Measurements from ENCODE around the gene CASP7. TPM values are rescaled to one million over a fixed set of nuclear protein-coding genes. Genes with fewer than 3 reads are reported as not detected.
"Not testable (repeated sequence)": the region's sequence is repeated elsewhere in the genome, so short reads cannot be mapped to it uniquely, and the experiment has no call there.

Gene CASP7
- 3.9 TPM for total RNA-seq

DNA sequence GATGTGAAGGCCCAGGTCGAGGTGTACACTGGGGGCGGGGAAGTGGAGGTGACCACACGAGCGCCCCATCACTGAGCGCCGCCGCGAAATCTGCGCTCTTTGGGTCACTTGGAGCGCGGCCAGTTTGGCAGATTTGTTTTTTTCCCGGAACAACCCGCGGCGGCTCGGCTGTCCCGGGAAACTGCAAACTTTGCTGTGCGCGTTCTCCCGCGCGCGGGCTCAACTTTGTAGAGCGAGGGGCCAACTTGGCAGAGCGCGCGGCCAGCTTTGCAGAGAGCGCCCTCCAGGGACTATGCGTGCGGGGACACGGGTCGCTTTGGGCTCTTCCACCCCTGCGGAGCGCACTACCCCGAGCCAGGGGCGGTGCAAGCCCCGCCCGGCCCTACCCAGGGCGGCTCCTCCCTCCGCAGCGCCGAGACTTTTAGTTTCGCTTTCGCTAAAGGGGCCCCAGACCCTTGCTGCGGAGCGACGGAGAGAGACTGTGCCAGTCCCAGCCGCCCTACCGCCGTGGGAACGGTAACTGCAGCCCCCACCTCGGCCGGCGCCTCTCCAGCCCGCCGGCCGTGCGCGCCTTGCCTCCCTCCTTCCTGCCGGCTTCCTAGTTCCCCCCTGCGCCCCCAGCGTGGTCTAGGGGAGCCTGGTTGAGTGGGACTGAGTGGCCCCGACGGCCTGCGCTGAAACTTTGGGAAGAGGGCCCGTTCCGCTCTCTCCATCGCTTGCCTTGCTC, at the start of gene CASP7:
CASP7 (plus strand) TSS at position 450 of the 727 bp plus-strand sequence. CDS start 17,582 bp downstream, outside the sequence.
- DNase-seq, result peak; percentile 53

- DNase-seq, result no peak
Measured at GRCh38 chr10:113630929-113631533, 48.7 kb upstream of the CASP7 start.

DNA sequence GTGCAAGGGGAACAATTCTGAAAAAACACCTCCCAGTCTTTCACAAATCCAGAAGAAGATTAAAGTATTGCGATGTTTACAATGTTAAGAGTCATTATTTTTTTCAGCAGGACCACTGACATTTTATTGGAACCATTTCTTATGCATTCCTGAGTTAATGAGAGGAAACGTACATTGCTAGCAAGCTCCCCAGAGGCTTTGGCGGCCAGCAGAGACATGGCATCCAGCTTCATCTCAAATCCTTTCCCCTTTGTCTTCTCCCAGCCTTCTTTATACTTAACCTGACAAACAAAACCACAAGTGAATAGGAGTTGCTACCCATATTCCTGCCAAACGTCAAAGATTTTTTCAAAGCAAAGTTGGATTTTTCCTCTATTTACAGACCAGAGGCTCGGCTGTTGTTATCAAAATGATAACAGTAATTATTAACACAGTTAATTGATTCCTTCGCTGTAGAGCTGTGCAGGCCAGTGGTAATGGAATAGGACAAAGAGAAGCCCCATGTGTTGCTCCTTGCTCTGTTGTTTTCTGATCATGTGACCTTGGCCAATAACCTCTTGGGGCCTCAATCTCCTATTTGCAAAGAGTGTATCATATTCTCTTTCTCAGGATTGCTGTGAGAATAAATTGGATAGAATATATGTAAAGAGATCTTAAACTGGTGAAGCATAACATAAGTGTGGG, 47.9 kb upstream of the CASP7 start:
- no peak for DNase-seq

DNA sequence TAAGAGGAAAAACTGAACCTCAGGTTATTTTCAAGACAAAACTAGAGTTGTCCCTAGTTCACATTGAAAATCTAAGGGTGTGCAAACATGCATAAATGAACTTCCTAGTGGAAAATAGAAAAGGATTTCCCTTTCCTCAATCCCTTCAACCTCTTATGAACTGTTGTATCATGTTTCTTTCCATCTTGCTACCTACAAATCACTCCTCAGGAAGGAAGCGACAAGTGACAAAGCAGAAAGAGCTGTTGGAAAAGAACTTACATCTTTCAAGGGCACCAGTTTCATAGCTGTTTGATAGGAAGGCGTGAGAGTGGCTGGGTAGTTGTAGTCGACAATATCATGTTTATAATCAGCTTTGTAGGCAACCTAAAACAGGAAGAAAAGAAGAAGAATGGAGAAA, 39.7 kb upstream of the CASP7 start:
- no peak for DNase-seq

DNA sequence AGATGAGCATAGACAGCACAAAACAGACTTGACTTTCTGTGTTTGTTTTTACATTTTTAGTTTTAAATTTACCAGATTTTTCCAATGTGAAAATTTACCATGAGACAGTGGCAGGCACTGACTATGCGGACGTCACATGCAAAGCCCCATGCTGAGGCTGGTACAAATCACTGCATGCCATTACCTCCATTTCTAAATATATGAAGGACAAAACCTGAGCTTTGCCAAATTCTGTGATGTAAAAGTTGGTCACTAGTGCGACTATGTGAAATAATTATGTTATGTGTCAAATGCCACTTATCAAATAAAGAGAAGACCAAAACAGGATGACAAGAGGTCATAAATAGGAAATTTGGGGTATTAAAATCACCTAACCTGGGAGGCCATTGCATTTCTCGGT, 38.0 kb upstream of the CASP7 start:
- DNase-seq, result no peak

DNA sequence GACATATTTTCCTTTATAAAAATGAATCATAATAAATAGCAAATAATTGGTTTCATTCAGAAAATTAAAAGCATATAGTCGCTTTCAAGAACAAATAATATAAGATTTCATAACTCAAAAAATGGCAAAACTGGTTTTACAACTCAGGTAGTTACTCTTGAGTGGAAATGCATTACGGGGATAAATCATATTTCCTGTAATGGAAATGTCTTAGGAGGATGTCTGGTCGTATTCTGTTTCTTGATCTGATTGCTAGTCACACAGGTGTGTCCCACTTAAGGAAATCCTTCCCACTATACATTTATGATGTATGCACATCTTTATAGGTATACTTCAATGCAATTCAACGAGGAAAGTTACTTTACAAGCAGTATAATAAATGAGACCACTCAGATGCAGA, 36.5 kb upstream of the CASP7 start:
- no peak for DNase-seq

GRCh38 chr10:113644185-113645120, 35.3 kb upstream of the CASP7 start:
- DNase-seq, result no peak

GRCh38 chr10:113646336-113647201, 33.1 kb upstream of the CASP7 start:
- no peak for DNase-seq

DNA sequence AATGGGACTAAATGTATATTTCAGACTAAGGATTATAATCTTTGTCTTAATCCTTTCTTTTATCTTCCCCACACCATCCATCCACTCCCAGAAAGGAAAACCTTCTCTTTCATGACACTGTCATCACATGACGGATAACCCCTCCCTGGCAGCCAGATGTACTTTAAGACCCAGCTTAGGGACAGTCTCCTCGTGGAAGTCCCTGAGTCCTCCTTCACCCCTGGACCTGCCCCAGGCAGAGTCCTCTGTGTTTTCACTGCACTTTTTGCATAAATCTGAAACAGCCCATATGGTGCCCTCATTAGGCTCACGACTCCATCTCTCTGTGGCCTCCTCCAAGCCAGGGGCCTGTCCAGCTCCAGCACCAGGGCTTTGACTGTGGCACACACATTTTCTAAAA, 31.9 kb upstream of the CASP7 start:
- no peak for DNase-seq

DNA sequence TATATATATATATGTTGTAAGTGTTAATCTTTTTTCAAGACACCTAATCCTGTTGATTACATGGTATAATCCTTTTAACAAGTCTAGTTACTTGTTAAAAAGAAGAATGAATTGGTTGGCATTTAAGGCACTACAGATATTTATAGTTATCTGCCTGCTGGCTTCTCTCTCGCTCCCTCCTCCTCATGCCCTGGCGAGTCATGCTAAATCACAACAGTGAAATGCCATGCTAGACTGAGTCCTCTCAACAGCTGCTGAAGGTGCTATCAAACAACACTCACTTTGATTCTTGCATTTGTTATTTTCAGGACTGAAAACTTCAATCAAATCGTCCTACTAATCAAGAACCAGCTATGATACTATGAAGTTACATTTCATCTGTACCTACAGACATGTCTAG, 31.2 kb upstream of the CASP7 start:
- no peak for DNase-seq

DNA sequence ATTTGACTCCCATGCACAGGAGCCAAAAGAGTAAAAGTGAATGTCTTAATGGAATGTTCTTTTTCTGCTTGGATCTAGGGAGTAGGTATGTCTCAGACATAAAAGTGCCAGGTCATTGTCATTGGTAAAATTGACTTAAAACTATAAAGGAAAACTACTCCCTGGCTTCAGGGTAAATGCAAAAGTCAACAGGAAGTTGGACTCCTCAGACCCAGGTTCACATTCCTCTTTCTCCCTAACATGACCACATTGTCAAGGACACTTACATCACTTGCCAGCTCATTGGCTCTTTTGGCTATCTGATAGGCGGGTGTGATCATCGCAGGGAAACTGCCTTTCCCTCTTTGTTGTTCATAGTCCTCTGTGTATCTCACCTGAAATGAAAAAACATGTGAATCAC, 29.5 kb upstream of the CASP7 start:
- DNase-seq, result no peak

DNA sequence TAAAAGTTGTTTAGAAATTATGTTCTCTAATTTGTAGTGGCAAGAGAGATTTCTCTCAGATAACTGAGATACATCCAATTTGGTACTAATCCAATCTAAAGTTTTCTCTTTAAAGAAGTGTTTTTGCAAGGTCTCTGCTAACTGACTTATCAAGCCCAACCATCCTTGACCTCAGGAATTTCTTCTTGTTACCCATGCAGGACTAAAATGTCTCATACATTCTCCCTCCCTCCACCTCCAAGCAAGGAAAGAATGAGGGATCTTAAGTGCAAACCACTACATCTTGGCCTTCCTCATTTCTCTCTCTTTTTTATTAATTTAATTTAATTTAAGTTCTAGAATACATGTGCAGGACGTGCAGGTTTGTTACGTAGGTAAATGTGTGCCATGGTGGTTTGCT, 28.7 kb upstream of the CASP7 start:
- DNase-seq, result no peak

DNA sequence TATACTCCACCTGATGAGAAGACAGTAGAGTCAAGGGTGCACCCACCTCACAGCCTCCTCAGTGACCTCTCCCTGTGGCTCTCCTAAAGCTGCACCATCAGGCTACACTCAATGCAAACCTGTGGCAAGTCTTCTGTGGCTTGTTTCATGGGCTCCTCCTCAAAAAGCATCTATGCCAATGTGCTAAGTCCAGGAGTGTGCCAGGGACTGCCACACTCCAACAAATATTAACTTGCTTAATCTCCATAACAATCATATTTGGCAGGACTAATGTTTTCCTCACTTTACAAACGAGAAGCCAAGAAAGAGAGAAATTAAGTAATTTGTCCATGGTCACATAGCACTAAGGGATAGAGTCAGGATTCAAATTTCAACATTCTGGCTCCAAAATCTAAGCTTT, 27.8 kb upstream of the CASP7 start:
- DNase-seq, result no peak

- not testable (repeated sequence) for DNase-seq
Measured at GRCh38 chr10:113652456-113652855, 27.3 kb upstream of the CASP7 start.

DNA sequence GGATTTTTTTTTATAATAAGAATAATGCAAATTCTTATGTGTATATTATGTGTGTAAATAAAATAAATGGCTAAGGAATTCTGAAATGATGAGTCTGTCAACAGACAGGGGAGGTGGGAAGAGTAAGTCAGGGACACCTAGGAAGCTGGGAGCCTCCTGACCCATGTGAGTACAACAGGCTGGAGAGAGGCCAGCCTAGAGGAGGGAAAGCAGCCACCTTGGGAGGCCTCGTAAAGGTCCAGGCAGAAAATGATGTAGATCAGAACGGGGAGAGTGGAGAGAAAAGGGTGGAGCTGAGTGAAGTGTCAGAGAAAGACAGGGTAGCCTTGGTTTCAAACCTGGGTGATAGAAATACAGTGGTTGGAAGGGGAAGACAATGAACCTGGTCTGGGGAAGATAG, 22.8 kb upstream of the CASP7 start:
- no peak for DNase-seq

DNA sequence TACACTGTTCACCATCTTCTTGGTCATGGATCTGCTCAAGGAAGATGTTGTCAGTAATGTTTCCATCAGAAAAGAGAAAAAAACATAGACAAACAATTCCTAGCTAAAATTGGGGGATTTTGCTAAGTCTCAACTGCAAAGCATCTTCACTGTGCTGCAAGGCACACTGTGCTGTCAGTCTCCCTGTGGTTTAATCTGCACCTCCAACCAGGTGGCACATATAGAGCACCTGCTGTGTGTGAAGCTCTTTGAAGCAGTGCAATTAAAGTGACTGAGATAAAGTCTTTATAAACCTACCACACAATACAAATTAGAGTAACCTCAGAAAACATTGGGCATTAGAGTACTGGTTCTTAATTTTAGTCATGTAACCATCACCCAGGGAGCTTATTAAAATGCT, 22.2 kb upstream of the CASP7 start:
- DNase-seq, result no peak

GRCh38 chr10:113661332-113661731, 18.4 kb upstream of the CASP7 start:
- no peak for DNase-seq

DNA sequence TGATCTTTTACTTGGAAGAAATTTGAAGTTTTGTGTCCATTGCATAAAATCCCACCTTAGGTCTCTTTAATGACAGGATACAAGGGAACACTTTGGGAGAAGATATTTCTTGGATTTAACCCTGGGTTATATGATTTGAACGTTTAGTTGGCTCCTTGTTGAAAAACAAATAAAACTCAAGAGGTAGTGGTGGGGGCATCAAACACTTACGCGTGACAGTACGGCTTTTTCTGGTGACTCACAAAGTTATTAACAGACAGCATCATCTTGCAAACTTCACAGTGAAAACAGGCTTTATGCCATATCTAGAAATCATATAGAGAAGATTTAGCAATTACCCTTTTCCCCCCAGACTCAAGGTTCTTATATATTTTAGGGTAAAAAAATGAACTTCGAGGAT, 16.6 kb upstream of the CASP7 start:
- DNase-seq, result no peak

GRCh38 chr10:113663908-113664307, 15.8 kb upstream of the CASP7 start, which contains the start of gene NRAP:
Gene NRAP, minus strand, starts transcription at chr10:113664041. Its CDS starts 159 bp downstream, at chr10:113663882.
- DNase-seq, result no peak

- no peak for DNase-seq
Measured at GRCh38 chr10:113665352-113665751, 14.4 kb upstream of the CASP7 start.

DNA sequence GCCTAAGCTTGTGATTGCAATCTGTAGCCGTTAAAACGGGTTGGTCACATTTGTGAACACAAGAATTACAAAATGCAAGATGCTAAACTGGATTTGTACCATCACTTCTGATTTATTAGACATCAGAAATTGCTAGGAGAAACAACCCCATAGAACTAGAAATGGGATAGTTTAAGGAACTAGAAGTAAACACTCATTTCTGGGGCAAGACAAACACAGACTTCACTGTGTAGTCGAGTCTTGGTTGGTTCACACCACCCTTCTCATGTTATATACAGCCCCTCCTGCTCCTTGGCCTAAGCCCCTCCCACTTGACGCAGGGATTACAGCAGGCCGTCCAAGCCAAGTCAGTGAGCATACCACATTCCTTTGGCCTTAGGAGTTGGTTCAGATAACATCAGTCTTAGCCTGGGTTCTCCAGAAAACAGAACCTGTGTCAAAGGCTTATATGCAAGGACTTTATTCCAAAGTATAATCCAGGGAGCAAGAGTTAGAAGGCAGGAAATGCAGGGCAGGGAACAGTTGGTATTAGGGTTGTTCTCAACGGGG, 13.8 kb upstream of the CASP7 start:
- DNase-seq, result no peak

Measured in occipital lobe (tissue), 2 donors.